ENCODE measurements around the gene CAMSAP1. TPM values are rescaled to one million over a fixed set of nuclear protein-coding genes. Genes with fewer than 3 reads are reported as not detected.

Gene CAMSAP1
- polyA plus RNA-seq, 1 donor from 2014 or later: 58.5 TPM

DNA sequence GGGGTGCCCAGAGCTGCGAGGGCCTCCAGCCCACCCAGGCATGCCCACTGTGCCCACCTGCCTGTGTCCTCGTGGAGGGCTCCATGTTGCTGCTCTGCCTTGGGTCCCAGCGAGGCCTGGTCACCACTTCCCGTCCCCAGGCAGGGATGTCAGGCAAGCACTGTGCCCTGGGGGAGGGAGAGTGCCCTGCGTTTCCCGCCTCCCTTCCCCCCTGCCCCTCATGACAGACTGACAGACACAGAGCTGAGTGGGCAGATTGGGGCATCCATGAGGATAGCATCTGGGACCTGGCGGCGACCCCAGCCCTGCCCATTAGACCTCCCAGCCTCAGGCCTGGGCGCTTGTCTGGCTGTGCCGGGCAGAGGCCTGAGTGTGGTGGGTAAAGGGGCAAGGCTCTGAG is 148.5 kb downstream of the CAMSAP1 start:
- H3K4me2 ChIP-seq (ENCODE audit: low read length): no peak overlapping the region
- no peaks in the 10 kb centered on the region for H3K9me2 ChIP-seq (ENCODE audit: insufficient read depth, low read length)
- H4K20me1 ChIP-seq (ENCODE audit: insufficient read depth): no peaks in the 10 kb centered on the region
- H2AFZ ChIP-seq (ENCODE audit: low read depth, low read length): no peak overlapping the region
- H3F3A ChIP-seq (ENCODE audit: insufficient read depth, low read length, poor library complexity, severe bottlenecking): no peaks in the 10 kb centered on the region
- no peaks in the 10 kb centered on the region for H3K36me3 ChIP-seq (ENCODE audit: insufficient read depth, low read length)
- no peaks in the 10 kb centered on the region for H3K9me3 ChIP-seq (ENCODE audit: low read length)
- no peak overlapping the region for H3K27ac ChIP-seq (ENCODE audit: low read length)
- no peak overlapping the region for H3K9ac ChIP-seq (ENCODE audit: low read length)
- H3K4me3 ChIP-seq (ENCODE audit: low read length): no peak overlapping the region
- TF ChIP-seq EP300 (conservative IDR thresholded peaks at IDR 0.05; ENCODE audit: poor library complexity, severe bottlenecking) (no peak), MXI1 (conservative IDR thresholded peaks at IDR 0.05; ENCODE audit: poor library complexity, severe bottlenecking) (no peak), RAD21 (conservative IDR thresholded peaks at IDR 0.05) (no peak), TAF1 (IDR thresholded peaks at IDR 0.05; ENCODE audit: low read depth) (no peak), SMC3 (conservative IDR thresholded peaks at IDR 0.05; ENCODE audit: poor library complexity) (no peak)
- H3K27me3 ChIP-seq (ENCODE audit: insufficient read depth, low read depth, low read length): no peaks in the 10 kb centered on the region
- H3K79me2 ChIP-seq (replicated peaks; ENCODE audit: insufficient read depth, low read length): no peaks in the 10 kb centered on the region

Other genes with a start within 250 kb of the CAMSAP1 start
- gene LCN9, start 244.2 kb downstream of the CAMSAP1 start, polyA plus RNA-seq: 2.5 and 6.5 TPM in 2 replicates
- gene SOHLH1, start 208.1 kb downstream of the CAMSAP1 start, polyA plus RNA-seq: not detected in 2 replicates
- 0.67 and 0.74 TPM in 2 replicates for gene KCNT1, start 205.4 kb downstream of the CAMSAP1 start, polyA plus RNA-seq
- gene UBAC1, start 53.8 kb upstream of the CAMSAP1 start, polyA plus RNA-seq: 89.4 and 92.3 TPM in 2 replicates
- 1.7 and 1.8 TPM in 2 replicates for gene NACC2, start 187.7 kb upstream of the CAMSAP1 start, polyA plus RNA-seq
- gene TMEM250, start 211.3 kb upstream of the CAMSAP1 start, polyA plus RNA-seq: 15.0 and 20.6 TPM in 2 replicates

Data from neural cell (in vitro differentiated cells).